ENCODE data around the gene MARK2.

MARK2 gene

GRCh38 chr11:63911440-63911839 lies 72.5 kb downstream of the MARK2 start:
- DNase-seq = no peak

- DNase-seq = no peak
Observed at GRCh38 chr11:63911876-63912275, 73.0 kb downstream of the MARK2 start.

GRCh38 chr11:63912678-63913077 lies 73.8 kb downstream of the MARK2 start:
- DNase-seq = no peak

GRCh38 chr11:63913866-63914830 lies 75.2 kb downstream of the MARK2 start:
- DNase-seq = no peak

DNA sequence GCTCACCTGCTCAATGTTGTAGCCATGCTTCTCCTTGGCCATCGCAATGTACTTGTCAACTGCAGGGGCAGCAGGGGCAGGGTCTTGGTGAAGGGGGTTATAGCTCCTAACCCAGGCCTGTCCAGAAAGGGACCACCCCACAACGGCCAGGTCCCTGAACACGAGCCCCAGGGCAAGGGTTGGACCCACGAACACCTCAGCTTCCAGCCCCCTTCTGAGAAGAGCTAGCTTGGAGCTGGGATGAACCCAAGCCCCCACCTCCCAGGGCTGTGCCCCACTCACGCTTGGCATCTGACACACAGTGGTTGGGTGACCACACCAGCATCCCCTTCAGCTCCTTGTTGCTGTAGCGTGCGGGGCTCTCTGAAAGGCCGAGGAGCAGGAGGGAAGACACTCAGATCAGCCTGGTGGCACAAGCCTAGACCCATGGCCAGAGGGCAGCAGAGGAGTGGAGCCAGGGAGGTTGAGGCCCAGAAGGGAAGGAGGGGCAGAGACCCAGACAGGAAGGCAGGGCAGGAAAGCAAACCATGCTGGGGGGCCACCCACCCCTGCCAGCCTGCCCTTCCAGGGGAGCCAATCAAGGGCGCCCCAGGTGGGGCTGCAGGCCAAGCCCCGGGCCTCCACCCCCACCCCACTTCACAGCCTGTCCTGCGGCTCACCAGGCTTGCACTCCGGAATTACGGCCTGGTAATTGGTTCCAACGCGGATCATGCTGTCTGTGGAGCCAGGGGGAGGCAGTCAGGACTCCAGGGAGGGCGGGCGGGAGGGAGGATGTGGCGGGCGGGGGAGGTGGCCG lies 76.2 kb downstream of the MARK2 start:
- no peak for DNase-seq

GRCh38 chr11:63915961-63916836 lies 77.3 kb downstream of the MARK2 start:
- DNase-seq = peak in 2 of 3 donors; percentile 30 to 54

DNA sequence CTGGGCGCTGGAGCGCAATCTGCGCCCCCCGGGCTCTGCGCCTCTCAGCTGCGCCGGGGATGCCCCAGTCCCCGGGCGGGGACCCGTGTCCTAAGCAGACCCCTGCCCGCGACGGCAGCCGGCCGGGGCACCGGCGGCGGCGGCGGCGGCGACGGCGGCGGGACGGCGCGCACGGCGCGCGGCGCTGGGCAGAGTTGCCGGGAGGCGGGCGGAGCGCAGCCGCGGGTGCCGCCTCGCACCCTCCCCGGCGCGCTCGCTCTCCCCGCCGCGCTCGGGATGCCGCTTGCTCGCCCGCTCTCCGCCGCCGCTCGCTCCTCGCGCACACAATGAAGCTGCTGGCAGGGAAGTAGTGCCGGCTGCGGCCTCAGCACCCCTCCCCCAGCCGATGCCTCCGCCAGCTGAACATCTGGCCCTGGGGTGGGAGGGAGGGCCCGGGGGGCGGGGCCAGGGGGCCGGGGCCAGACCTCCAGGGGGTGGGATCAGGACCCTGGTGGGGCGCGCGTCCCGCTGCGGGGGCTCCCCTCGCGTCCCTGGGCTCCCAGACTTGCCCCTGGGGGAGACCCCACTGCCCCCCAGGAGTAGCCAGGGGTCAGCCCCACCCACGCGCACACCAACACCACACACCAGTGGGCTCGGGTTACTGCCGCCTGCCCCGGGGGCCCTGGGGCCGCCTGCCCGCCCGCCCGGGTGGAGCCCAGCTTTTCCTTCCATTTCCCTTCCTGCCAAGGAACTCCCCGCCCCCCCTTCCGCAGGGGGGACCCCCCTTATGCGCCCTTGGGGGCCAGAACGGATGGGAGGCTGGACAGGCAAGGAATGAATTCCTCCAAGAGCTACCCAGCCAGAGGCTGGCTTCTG lies 78.2 kb downstream of the MARK2 start, which contains the start of gene RCOR2:
Gene RCOR2 (minus strand): TSS at position 328 of the 855 bp plus-strand sequence. CDS start 708 bp downstream, outside the sequence.
- peak; percentile 61 to 78 (median 70) for DNase-seq

- peak in 1 of 3 donors; percentile 29 for DNase-seq
Observed at GRCh38 chr11:63917692-63918506, 79.0 kb downstream of the MARK2 start.

DNA sequence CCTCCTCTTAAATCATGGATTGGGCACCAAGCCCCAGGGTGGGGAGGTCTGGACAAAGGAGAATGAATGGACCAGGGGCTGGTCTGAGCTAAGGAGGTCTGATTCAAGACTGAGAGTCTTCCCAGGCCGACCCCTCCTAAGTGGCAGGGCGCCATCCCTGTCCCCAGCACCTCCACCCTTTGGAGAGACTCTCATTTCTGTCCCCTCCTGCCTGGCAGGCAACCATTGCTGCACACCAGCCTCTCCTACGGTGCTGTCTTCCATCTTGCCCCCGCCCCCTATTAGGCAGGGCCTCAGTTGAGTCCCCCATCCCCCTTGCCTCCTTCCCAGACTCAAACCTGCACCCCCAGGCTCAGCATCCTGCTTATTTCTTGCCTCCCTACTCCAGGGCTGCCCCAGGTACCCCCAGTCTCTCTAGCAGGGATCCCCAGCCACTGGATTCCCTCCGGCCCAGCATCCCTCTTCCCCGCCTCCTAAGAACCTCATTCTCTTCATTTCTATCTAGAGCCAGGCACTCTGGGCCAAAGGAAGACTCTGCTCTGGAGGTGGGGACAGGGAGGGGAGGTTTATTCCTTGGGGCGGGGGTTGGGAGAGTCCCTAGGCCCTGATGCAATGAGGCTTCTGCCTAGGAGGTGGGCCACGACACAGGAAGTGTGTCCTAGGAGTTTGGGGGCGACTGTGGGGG lies 79.7 kb downstream of the MARK2 start:
- DNase-seq = peak in 1 of 3 donors; percentile 25

GRCh38 chr11:63919267-63920125 lies 80.6 kb downstream of the MARK2 start:
- peak in 1 of 3 donors; percentile 22 for DNase-seq

GRCh38 chr11:63920126-63920938 lies 81.4 kb downstream of the MARK2 start:
- DNase-seq = no peak

- peak in 1 of 3 donors; percentile 21 for DNase-seq
Observed at GRCh38 chr11:63920939-63921417, 82.1 kb downstream of the MARK2 start.

GRCh38 chr11:63922673-63923192 lies 83.8 kb downstream of the MARK2 start:
- DNase-seq = no peak

GRCh38 chr11:63923319-63923718 lies 84.4 kb downstream of the MARK2 start:
- DNase-seq = no peak

DNA sequence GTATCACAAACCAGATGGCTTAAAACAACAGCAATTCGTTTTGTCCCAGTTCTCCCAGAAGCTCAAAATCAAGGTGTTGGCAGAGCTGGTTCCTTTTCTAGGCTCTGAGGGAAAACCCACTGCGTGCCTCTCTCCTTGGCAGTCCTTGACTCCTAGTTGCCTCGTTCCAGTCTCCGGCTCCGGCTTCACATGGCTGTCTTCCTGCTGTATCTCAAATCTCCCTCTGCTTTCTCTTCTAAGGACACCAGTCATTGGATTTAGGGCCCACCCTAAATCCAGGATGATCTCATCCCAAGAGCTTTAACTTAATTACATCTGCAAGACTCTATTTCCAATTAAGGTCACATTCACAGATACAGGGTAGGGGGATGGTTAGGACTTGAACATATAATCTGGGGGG lies 90.7 kb downstream of the MARK2 start:
- no peak for DNase-seq

GRCh38 chr11:63931045-63931444 lies 92.1 kb downstream of the MARK2 start:
- DNase-seq = no peak

DNA sequence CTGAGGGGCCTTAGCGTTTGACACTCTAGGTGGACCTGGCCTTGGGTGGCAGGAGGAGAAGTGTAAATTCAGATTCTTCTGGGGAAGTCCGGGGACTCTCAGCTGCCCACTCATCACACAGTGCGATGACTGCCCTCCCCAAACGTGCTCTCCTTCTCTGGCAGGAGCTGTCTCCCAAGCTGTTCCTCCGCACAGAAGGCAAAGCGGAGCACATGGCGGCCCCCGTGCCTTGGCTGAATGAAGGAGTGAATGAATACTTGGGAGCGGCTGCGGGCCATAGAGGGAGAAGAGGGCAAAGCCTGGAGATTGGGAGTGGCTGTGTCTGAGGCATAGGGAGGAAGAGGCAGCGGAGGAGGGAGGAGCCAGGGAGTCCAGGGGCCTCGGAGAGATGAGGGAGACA lies 93.0 kb downstream of the MARK2 start:
- peak in 1 of 3 donors; percentile 25 for DNase-seq

GRCh38 chr11:63933459-63933858 lies 94.5 kb downstream of the MARK2 start:
- DNase-seq = no peak
